Measurements from ENCODE around the gene FGF1.

The FGF1 gene

GRCh38 chr5:142619815-142620214 is 66.1 kb downstream of the FGF1 start:
- H3K4me3 ChIP-seq (ENCODE audit: low read depth, low read length): no peak overlapping the region
- no peak for TF ChIP-seq MYC (IDR thresholded peaks at IDR 0.05; ENCODE audit: low read depth, low read length)
- TF ChIP-seq POLR2A (IDR thresholded peaks at IDR 0.05; ENCODE audit: extremely low read depth, insufficient read length): no peak
- TF ChIP-seq, protein P1, sequence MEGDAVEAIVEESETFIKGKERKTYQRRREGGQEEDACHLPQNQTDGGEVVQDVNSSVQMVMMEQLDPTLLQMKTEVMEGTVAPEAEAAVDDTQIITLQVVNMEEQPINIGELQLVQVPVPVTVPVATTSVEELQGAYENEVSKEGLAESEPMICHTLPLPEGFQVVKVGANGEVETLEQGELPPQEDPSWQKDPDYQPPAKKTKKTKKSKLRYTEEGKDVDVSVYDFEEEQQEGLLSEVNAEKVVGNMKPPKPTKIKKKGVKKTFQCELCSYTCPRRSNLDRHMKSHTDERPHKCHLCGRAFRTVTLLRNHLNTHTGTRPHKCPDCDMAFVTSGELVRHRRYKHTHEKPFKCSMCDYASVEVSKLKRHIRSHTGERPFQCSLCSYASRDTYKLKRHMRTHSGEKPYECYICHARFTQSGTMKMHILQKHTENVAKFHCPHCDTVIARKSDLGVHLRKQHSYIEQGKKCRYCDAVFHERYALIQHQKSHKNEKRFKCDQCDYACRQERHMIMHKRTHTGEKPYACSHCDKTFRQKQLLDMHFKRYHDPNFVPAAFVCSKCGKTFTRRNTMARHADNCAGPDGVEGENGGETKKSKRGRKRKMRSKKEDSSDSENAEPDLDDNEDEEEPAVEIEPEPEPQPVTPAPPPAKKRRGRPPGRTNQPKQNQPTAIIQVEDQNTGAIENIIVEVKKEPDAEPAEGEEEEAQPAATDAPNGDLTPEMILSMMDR (IDR thresholded peaks at IDR 0.05; ENCODE audit: low read depth, low read length): no peak
- TF ChIP-seq MAX (IDR thresholded peaks at IDR 0.05; ENCODE audit: low read depth, low read length): no peak
- DNase-seq (ENCODE audit: low read depth): no peak

DNA sequence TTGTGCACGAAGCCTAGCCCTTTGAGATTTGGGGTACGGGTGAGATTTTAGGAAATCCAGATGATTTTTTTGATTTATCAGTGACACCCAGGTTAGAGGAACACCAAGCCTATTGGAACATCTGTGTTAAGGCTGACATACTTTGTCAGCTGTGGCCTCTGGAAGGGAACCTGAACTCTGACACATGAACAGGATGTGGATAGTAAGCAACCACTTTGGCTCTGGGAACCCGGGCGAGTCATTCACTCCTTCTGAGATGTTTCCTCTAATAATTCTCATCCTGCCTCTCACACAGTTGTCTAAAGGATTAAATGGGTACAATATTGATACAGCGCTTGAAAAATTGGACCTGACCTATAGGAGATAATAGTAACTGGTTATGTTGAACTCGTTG is 67.8 kb downstream of the FGF1 start:
- no peak for TF ChIP-seq MAX (IDR thresholded peaks at IDR 0.05; ENCODE audit: low read depth, low read length)
- TF ChIP-seq MYC (IDR thresholded peaks at IDR 0.05; ENCODE audit: low read depth, low read length): no peak
- peak; percentile 22 for DNase-seq (ENCODE audit: low read depth)
- no peak overlapping the region for H3K4me3 ChIP-seq (ENCODE audit: low read depth, low read length)

GRCh38 chr5:142617416-142618129 is 68.3 kb downstream of the FGF1 start:
- DNase-seq (ENCODE audit: low read depth): no peak
- TF ChIP-seq POLR2A (IDR thresholded peaks at IDR 0.05; ENCODE audit: extremely low read depth, insufficient read length) (no peak), MAX (IDR thresholded peaks at IDR 0.05; ENCODE audit: low read depth, low read length) (no peak), MYC (IDR thresholded peaks at IDR 0.05; ENCODE audit: low read depth, low read length) (no peak)
- TF ChIP-seq, protein P1 (IDR thresholded peaks at IDR 0.05; ENCODE audit: low read depth, low read length): no peak
- H3K4me3 ChIP-seq (ENCODE audit: low read depth, low read length): no peak overlapping the region

DNA sequence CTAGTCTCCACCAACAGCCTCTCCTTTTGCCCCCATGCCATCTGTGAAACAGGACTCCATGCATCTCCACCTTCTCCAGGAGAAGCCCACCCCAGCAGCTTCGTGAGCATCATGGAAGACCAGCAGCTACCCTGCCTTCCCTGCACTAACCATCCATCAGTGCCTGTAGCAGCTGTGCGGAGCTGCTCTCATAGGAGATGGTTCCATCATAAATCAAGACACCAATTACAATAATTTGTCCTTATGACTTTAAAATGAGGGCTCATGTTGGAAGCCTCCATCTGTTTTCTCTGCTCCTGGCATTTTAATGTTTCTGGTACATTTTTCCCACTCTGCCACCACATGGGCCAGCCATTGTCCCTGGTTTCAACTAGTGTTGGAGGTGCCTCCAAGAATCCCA is 69.9 kb downstream of the FGF1 start:
- TF ChIP-seq MAX (IDR thresholded peaks at IDR 0.05; ENCODE audit: low read depth, low read length) (no peak), MYC (IDR thresholded peaks at IDR 0.05; ENCODE audit: low read depth, low read length) (no peak), POLR2A (IDR thresholded peaks at IDR 0.05; ENCODE audit: extremely low read depth, insufficient read length) (no peak)
- TF ChIP-seq, protein P1 (IDR thresholded peaks at IDR 0.05; ENCODE audit: low read depth, low read length): no peak
- no peak for DNase-seq (ENCODE audit: low read depth)
- no peak overlapping the region for H3K4me3 ChIP-seq (ENCODE audit: low read depth, low read length)

- DNase-seq (ENCODE audit: low read depth): peak; percentile 36
- TF ChIP-seq POLR2A (IDR thresholded peaks at IDR 0.05; ENCODE audit: extremely low read depth, insufficient read length) (no peak), MYC (IDR thresholded peaks at IDR 0.05; ENCODE audit: low read depth, low read length) (no peak), MAX (IDR thresholded peaks at IDR 0.05; ENCODE audit: low read depth, low read length) (no peak)
- TF ChIP-seq, protein P1 (IDR thresholded peaks at IDR 0.05; ENCODE audit: low read depth, low read length): no peak
- H3K4me3 ChIP-seq (ENCODE audit: low read depth, low read length): no peak overlapping the region
Observed at GRCh38 chr5:142614054-142614453, 71.8 kb downstream of the FGF1 start.

- TF ChIP-seq POLR2A (IDR thresholded peaks at IDR 0.05; ENCODE audit: extremely low read depth, insufficient read length) (no peak), MYC (IDR thresholded peaks at IDR 0.05; ENCODE audit: low read depth, low read length) (no peak), MAX (IDR thresholded peaks at IDR 0.05; ENCODE audit: low read depth, low read length) (no peak)
- TF ChIP-seq, protein P1 (IDR thresholded peaks at IDR 0.05; ENCODE audit: low read depth, low read length): no peak
- DNase-seq (ENCODE audit: low read depth): no peak
- no peak overlapping the region for H3K4me3 ChIP-seq (ENCODE audit: low read depth, low read length)
Observed at GRCh38 chr5:142613271-142613671, 72.6 kb downstream of the FGF1 start.
